ENCODE measurements around the gene PLEK. TPM values are rescaled to one million over a fixed set of nuclear protein-coding genes. Genes with fewer than 3 reads are reported as not detected.

PLEK gene
- total RNA-seq, 4 donors from 2014 or later = 5.0 to 33.0 (median 6.8) TPM

- no peaks in the 10 kb centered on the region for H3K36me3 ChIP-seq
- peak overlapping the region in 2 of 4 donors; percentile 31 to 51 for H3K27ac ChIP-seq
- no peaks in the 10 kb centered on the region for H3K27me3 ChIP-seq
- peaks cover 0 to 16% (median 0%) of the 10 kb centered on the region in 3 donors for H3K4me1 ChIP-seq
- 32 to 60% methylated on average over 4 to 5 of the region's 6 CpGs for WGBS, 2 donors (ENCODE audit: low coverage in 1 of 2)
- no peak for TF ChIP-seq POLR2A (IDR thresholded peaks at IDR 0.05)
- no peak for TF ChIP-seq EP300 (IDR thresholded peaks at IDR 0.05)
- no peak for TF ChIP-seq CTCF (IDR thresholded peaks at IDR 0.05)
- TF ChIP-seq POLR2AphosphoS5 (IDR thresholded peaks at IDR 0.05) = no peak
- no peaks in the 10 kb centered on the region for H3K9me3 ChIP-seq
- peak; percentile 58 for ATAC-seq
- no peak overlapping the region for H3K4me3 ChIP-seq
Measured at GRCh38 chr2:68368654-68369336, 3.7 kb downstream of the PLEK start.

GRCh38 chr2:68369337-68369734 is 4.3 kb downstream of the PLEK start:
- Histone ChIP-seq H3K36me3 (no peaks in the 10 kb centered on the region), H3K9me3 (no peaks in the 10 kb centered on the region), H3K4me1 (peaks cover 0 to 16% (median 0%) of the 10 kb centered on the region in 3 donors), H3K4me3 (no peak overlapping the region), H3K27ac (no peak overlapping the region), H3K27me3 (no peaks in the 10 kb centered on the region)
- no peak for ATAC-seq
- TF ChIP-seq EP300 (IDR thresholded peaks at IDR 0.05) = no peak
- TF ChIP-seq POLR2A (IDR thresholded peaks at IDR 0.05) = no peak
- no peak for TF ChIP-seq POLR2AphosphoS5 (IDR thresholded peaks at IDR 0.05)
- no peak for TF ChIP-seq CTCF (IDR thresholded peaks at IDR 0.05)
- WGBS, 2 donors (ENCODE audit: low coverage in 1 of 2) = 71 to 100% methylated on average over 3 to 6 of the region's 10 CpGs

GRCh38 chr2:68371138-68371537 is 6.1 kb downstream of the PLEK start:
- H3K4me3 ChIP-seq = no peak overlapping the region
- 67% methylated on average over 1 of the region's 1 CpG; no CpG with 5 or more reads in 1 of the 2 donors for WGBS, 2 donors (ENCODE audit: low coverage in 1 of 2)
- peaks cover 0 to 16% (median 0%) of the 10 kb centered on the region in 3 donors for H3K4me1 ChIP-seq
- no peaks in the 10 kb centered on the region for H3K9me3 ChIP-seq
- no peaks in the 10 kb centered on the region for H3K36me3 ChIP-seq
- ATAC-seq = no peak
- no peaks in the 10 kb centered on the region for H3K27me3 ChIP-seq
- TF ChIP-seq POLR2AphosphoS5 (IDR thresholded peaks at IDR 0.05) (no peak), CTCF (IDR thresholded peaks at IDR 0.05) (no peak), EP300 (IDR thresholded peaks at IDR 0.05) (no peak), POLR2A (IDR thresholded peaks at IDR 0.05) (no peak)
- H3K27ac ChIP-seq = no peak overlapping the region

GRCh38 chr2:68371581-68371980 is 6.5 kb downstream of the PLEK start:
- Histone ChIP-seq H3K27me3 (no peaks in the 10 kb centered on the region), H3K27ac (no peak overlapping the region), H3K4me1 (peaks cover 0 to 16% (median 0%) of the 10 kb centered on the region in 3 donors), H3K9me3 (no peaks in the 10 kb centered on the region), H3K4me3 (no peak overlapping the region), H3K36me3 (no peaks in the 10 kb centered on the region)
- WGBS, 2 donors (ENCODE audit: low coverage in 1 of 2) = 62 to 72% methylated on average over 3 of the region's 3 CpGs
- no peak for TF ChIP-seq CTCF (IDR thresholded peaks at IDR 0.05)
- TF ChIP-seq EP300 (IDR thresholded peaks at IDR 0.05) = no peak
- TF ChIP-seq POLR2AphosphoS5 (IDR thresholded peaks at IDR 0.05) = no peak
- TF ChIP-seq POLR2A (IDR thresholded peaks at IDR 0.05) = no peak
- ATAC-seq = no peak

GRCh38 chr2:68372485-68372884 is 7.4 kb downstream of the PLEK start:
- TF ChIP-seq CTCF (IDR thresholded peaks at IDR 0.05) (no peak), EP300 (IDR thresholded peaks at IDR 0.05) (no peak), POLR2AphosphoS5 (IDR thresholded peaks at IDR 0.05) (no peak), POLR2A (IDR thresholded peaks at IDR 0.05) (no peak)
- 87 to 100% methylated on average over 1 to 2 of the region's 2 CpGs for WGBS, 2 donors (ENCODE audit: low coverage in 1 of 2)
- H3K9me3 ChIP-seq = no peaks in the 10 kb centered on the region
- H3K4me1 ChIP-seq = peaks cover 0 to 16% (median 0%) of the 10 kb centered on the region in 3 donors
- no peaks in the 10 kb centered on the region for H3K36me3 ChIP-seq
- no peak overlapping the region for H3K4me3 ChIP-seq
- ATAC-seq = no peak
- no peak overlapping the region for H3K27ac ChIP-seq
- H3K27me3 ChIP-seq = no peaks in the 10 kb centered on the region
